CD14-positive monocyte (primary cell): Measurements from ENCODE around the gene PARD6B. TPM values are rescaled to one million over a fixed set of nuclear protein-coding genes. Genes with fewer than 3 reads are reported as not detected.
A peak's percentile ranks its signal among the peaks of the same experiment; 100 is the strongest.

Experiments
- DNase-seq, 3 donors: peaks; one replicate each; pipeline ENCODE4 v3.0.0-alpha.2; 2011 to 2022
- H2AFZ ChIP-seq: 2 replicates; pipeline ENCODE4 v1.6.0; 2012; ENCODE audit warnings: mild to moderate bottlenecking, low read depth, low read length, inconsistent platforms; ENCODE audit not compliant: insufficient read depth, poor library complexity, severe bottlenecking
- H3K27ac ChIP-seq, 2 donors: 1 replicate in 1 of 2; 2 replicates in 1 of 2; pipeline ENCODE4 v1.5.1; 2012 to 2013; ENCODE audit warnings: low read length in 2 of 2, control low read depth in 1 of 2, inconsistent platforms in 1 of 2, low read depth in 1 of 2, mild to moderate bottlenecking in 1 of 2
- H3K27me3 ChIP-seq, 2 donors: one replicate each; pipeline versions ENCODE4 v1.6.0 to v1.6.1; 2011 to 2013; ENCODE audit warnings: low read length in 2 of 2; ENCODE audit not compliant: control insufficient read depth in 2 of 2, insufficient read depth in 2 of 2
- H3K36me3 ChIP-seq, 2 donors: replicated peaks in 1 of 2; 1 replicate in 1 of 2; 2 replicates in 1 of 2; pipeline versions ENCODE4 v1.5.1 to v1.6.1; 2012 to 2013; ENCODE audit warnings: low read length in 2 of 2, control low read depth in 1 of 2, inconsistent platforms in 1 of 2, mild to moderate bottlenecking in 1 of 2; ENCODE audit not compliant: insufficient read depth in 2 of 2, control insufficient read depth in 1 of 2
- H3K4me1 ChIP-seq, 2 donors: 1 replicate in 1 of 2; 2 replicates in 1 of 2; pipeline versions ENCODE4 v1.5.1 to v1.6.1; 2012 to 2013; ENCODE audit warnings: low read length in 2 of 2, control low read depth in 1 of 2, inconsistent platforms in 1 of 2, mild to moderate bottlenecking in 1 of 2, moderate library complexity in 1 of 2; ENCODE audit not compliant: insufficient read depth in 2 of 2, control insufficient read depth in 1 of 2
- H3K4me2 ChIP-seq: replicated peaks from 2 replicates; pipeline ENCODE3; 2012; ENCODE audit warnings: low read length, moderate library complexity, mild to moderate bottlenecking; ENCODE audit not compliant: poor library complexity, severe bottlenecking; ENCODE audit errors: extremely low read depth
- H3K4me3 ChIP-seq, 3 experiments: fragments of 200-600 bp in 1 of 3; sonication (generic) in 1 of 3; replicated peaks in 1 of 3; 1 replicate in 2 of 3; 2 replicates in 1 of 3; pipeline ENCODE4 v1.5.1; 2011 to 2013; ENCODE audit warnings: low read length in 3 of 3, mild to moderate bottlenecking in 3 of 3, control low read depth in 2 of 3, low read depth in 2 of 3, inconsistent platforms in 1 of 3, moderate library complexity in 1 of 3
- H3K79me2 ChIP-seq: 2 replicates; pipeline ENCODE4 v1.6.0; 2012; ENCODE audit warnings: mild to moderate bottlenecking, control low read depth, inconsistent platforms, low read length, moderate library complexity; ENCODE audit not compliant: insufficient read depth
- H3K9ac ChIP-seq: 2 replicates; pipeline ENCODE4 v1.6.0; 2017; ENCODE audit warnings: low read length, mild to moderate bottlenecking; ENCODE audit not compliant: insufficient read depth, poor library complexity, severe bottlenecking
- H3K9me3 ChIP-seq, 2 donors: replicated peaks in 1 of 2; 1 replicate in 1 of 2; 2 replicates in 1 of 2; pipeline versions ENCODE4 v1.5.1 to v1.6.1; 2012 to 2013; ENCODE audit warnings: low read length in 2 of 2, control low read depth in 1 of 2; ENCODE audit not compliant: control insufficient read depth in 1 of 2, insufficient read depth in 1 of 2
- H4K20me1 ChIP-seq: 2 replicates; pipeline ENCODE4 v1.6.0; 2012; ENCODE audit warnings: mild to moderate bottlenecking, low read length, control low read depth, moderate library complexity; ENCODE audit not compliant: insufficient read depth
- H3K27ac Mint-ChIP-seq, 7 donors: one replicate each; pipeline ENCODE4 v1.8.0; 2020; ENCODE audit warnings: mild to moderate bottlenecking in 7 of 7, mixed read lengths in 7 of 7, moderate library complexity in 6 of 7, inconsistent platforms in 2 of 7
- H3K27me3 Mint-ChIP-seq, 3 donors: one replicate each; pipeline ENCODE4 v1.8.0; 2021 to 2022; ENCODE audit warnings: low read depth in 3 of 3, mild to moderate bottlenecking in 3 of 3, mixed read lengths in 3 of 3, moderate library complexity in 3 of 3, inconsistent platforms in 1 of 3
- H3K36me3 Mint-ChIP-seq, 2 donors: one replicate each; pipeline ENCODE4 v1.8.0; 2020; ENCODE audit warnings: mixed read lengths in 2 of 2, inconsistent platforms in 1 of 2, mild to moderate bottlenecking in 1 of 2
- H3K4me1 Mint-ChIP-seq: one replicate; pipeline ENCODE4 v1.8.0; 2020; ENCODE audit warnings: mild to moderate bottlenecking, mixed read lengths
- H3K4me3 Mint-ChIP-seq, 2 donors: one replicate each; pipeline ENCODE4 v1.8.0; 2020; ENCODE audit warnings: mild to moderate bottlenecking in 2 of 2, mixed read lengths in 2 of 2, moderate library complexity in 1 of 2
- H3K9me3 Mint-ChIP-seq, 7 donors: one replicate each; pipeline ENCODE4 v1.8.0; 2020 to 2022; ENCODE audit warnings: mixed read lengths in 7 of 7, mild to moderate bottlenecking in 6 of 7, moderate library complexity in 6 of 7, inconsistent platforms in 2 of 7
- WGBS: methylation state at CpG from one replicate; pipeline ENCODE4 v1.1.5; 2013; ENCODE audit warnings: missing lambda C conversion rate; ENCODE audit not compliant: insufficient coverage; 5-methylcytosine and 5-hydroxymethylcytosine counted together
- intact Hi-C, 2 donors: fragments of 100-400 bp; cut with micrococcal nuclease; formaldehyde crosslinking; loops; one replicate each; pipeline versions ENCODE4 v1.15.0 to v1.15.1; 2023
- polyA plus RNA-seq, 3 donors: library from polyadenylated mRNA; depleted of rRNA in 1 of 3; unstranded in 2 of 3; stranded (reverse) in 1 of 3; fragments of 300-500 nt in 2 of 3; fragments of >200 nt in 1 of 3; fragmentation: Illumina TruSeq in 2 of 3; gene quantifications; 1 replicate in 2 of 3; 2 replicates in 1 of 3; pipeline ENCODE4 v1.2.3, GENCODE V29; 2012 to 2021
- TF ChIP-seq, protein P1 (sequence below): fragments of 200-600 bp; IDR thresholded peaks from one replicate; pipeline ENCODE4 v1.8.0; 2022; ENCODE audit warnings: antibody characterized with exemption, mild to moderate bottlenecking

PARD6B gene
- polyA plus RNA-seq, 3 donors: 0.04 to 0.13 (median 0.13) TPM

GRCh38 chr20:50689864-50690649 is 41.3 kb upstream of the PARD6B start:
- Histone ChIP-seq H3K4me1 (no peaks in the 10 kb centered on the region), H3K27me3 (peaks cover 36 to 47% of the 10 kb centered on the region in 2 donors), H4K20me1 (no peaks in the 10 kb centered on the region), H3K9me3 (peaks cover 0 to 7% of the 10 kb centered on the region in 2 donors), H2AFZ (no peak overlapping the region), H3K9ac (no peak overlapping the region), H3K4me2 (no peak overlapping the region), H3K36me3 (no peaks in the 10 kb centered on the region), H3K27ac (no peak overlapping the region), H3K4me3 (no peak overlapping the region), H3K79me2 (no peaks in the 10 kb centered on the region)
- Mint-ChIP-seq H3K27me3 (peaks cover 52 to 60% (median 55%) of the 10 kb centered on the region in 3 donors), H3K4me1 (peaks cover 10% of the 10 kb centered on the region), H3K4me3 (peak overlapping the region in 1 of 2 donors; percentile 70), H3K36me3 (peaks cover 0 to 1% of the 10 kb centered on the region in 2 donors), H3K27ac (peak overlapping the region in 1 of 7 donors; percentile 57), H3K9me3 (peaks cover 0 to 11% (median 4%) of the 10 kb centered on the region in 7 donors)
- no peak for DNase-seq
- 6% methylated on average over 3 of the region's 10 CpGs for WGBS
- TF ChIP-seq, protein P1, sequence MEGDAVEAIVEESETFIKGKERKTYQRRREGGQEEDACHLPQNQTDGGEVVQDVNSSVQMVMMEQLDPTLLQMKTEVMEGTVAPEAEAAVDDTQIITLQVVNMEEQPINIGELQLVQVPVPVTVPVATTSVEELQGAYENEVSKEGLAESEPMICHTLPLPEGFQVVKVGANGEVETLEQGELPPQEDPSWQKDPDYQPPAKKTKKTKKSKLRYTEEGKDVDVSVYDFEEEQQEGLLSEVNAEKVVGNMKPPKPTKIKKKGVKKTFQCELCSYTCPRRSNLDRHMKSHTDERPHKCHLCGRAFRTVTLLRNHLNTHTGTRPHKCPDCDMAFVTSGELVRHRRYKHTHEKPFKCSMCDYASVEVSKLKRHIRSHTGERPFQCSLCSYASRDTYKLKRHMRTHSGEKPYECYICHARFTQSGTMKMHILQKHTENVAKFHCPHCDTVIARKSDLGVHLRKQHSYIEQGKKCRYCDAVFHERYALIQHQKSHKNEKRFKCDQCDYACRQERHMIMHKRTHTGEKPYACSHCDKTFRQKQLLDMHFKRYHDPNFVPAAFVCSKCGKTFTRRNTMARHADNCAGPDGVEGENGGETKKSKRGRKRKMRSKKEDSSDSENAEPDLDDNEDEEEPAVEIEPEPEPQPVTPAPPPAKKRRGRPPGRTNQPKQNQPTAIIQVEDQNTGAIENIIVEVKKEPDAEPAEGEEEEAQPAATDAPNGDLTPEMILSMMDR: no peak
- intact Hi-C loops: no loop called here

DNA sequence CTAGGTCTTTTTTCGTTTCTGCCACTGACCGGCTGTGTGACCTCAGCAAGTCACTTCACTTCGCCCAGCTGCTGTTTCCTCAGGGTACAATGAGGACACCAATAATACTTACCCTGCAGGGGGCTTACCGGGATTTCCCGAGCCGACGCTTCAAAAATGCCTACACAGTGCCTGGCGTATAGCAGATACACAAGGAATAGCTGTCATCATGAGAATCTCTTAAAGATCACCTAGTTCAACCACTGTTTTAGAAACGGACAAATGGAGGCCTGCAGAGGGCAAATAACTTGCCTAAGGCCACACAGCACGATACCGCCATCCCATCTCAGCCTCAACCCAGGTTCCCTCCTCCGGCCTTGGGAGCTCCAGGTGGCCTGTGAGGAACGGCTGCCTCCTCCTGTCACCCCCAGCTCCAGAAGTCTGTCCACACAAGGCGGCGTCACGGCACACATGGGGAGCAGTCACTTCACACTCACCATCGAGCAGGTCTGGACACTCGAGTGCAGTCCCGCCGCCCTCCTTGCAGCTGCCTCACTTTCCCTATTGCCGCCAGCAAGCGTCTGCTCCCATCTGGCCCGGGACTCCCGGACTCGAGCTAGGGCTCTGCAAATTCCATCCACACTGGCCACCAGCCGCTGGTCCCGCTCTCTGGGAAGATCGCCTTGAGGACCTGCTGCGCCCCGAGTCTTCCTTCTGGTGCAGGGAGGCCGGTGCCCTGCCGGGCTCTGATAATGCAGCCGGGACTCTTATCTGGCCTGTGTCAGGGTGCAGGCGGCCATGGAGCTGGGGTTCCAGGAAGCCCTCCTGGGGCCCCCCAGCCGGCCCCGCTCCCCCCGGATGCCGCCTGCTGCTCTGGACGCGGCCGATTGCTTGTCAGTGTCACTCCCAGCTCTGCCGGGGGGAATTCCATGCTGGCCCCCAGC is 40.5 kb upstream of the PARD6B start, which contains the start of gene RIPOR3:
Gene RIPOR3, minus strand, starts transcription at position 893 of the 923 bp plus-strand sequence. Its CDS starts 414 bp downstream, at position 479.
- Histone ChIP-seq H3K4me2 (no peak within 1 kb of the TSS), H3K36me3 (no peaks in the 10 kb centered on the region), H3K9ac (no peak within 1 kb of the TSS), H3K4me3 (no peak within 1 kb of the TSS), H3K79me2 (no peaks in the 10 kb centered on the region), H3K9me3 (peaks cover 0 to 7% of the 10 kb centered on the region in 2 donors), H3K4me1 (no peaks in the 10 kb centered on the region), H3K27ac (no peak within 1 kb of the TSS), H3K27me3 (peaks cover 36 to 47% of the 10 kb centered on the region in 2 donors), H4K20me1 (no peaks in the 10 kb centered on the region), H2AFZ (no peak within 1 kb of the TSS)
- 5% methylated on average over 40 of the region's 42 CpGs for WGBS
- peaks cover 0 to 11% (median 3%) of the 10 kb centered on the region in 7 donors for H3K9me3 Mint-ChIP-seq
- peaks cover 10% of the 10 kb centered on the region for H3K4me1 Mint-ChIP-seq
- DNase-seq: no peak
- H3K4me3 Mint-ChIP-seq: peak within 1 kb of the TSS in 1 of 2 donors; percentile 77
- TF ChIP-seq, protein P1: no peak
- intact Hi-C loops: no loop called here
- peaks cover 52 to 63% (median 55%) of the 10 kb centered on the region in 3 donors for H3K27me3 Mint-ChIP-seq
- peaks cover 0 to 1% of the 10 kb centered on the region in 2 donors for H3K36me3 Mint-ChIP-seq
- peak within 1 kb of the TSS in 1 of 7 donors; percentile 57 for H3K27ac Mint-ChIP-seq
